A549 (cell line): ENCODE data around the gene TOM1L2. TPM values are rescaled to one million over a fixed set of nuclear protein-coding genes. Genes with fewer than 3 reads are reported as not detected.

ENCODE experiments used
- ATAC-seq, 2 experiments: fragments of 200-7000 bp in 1 of 2; fragments of >200 bp in 1 of 2; cut with Nextera tagmentation in 1 of 2; cut with Tn5 transposase in 1 of 2; 3 replicates each; pipeline versions ENCODE4 v1.8.0 to v1.9.1; 2018 to 2020; ENCODE audit warnings: mild to moderate bottlenecking in 1 of 2, moderate library complexity in 1 of 2
- CTCF ChIA-PET: fragments of 300-600 bp; sonication (Branson Sonifier 250); formaldehyde crosslinking; extraction: SDS; loops from one replicate; lab custom pipeline; 2021; ENCODE audit warnings: antibody characterized with exemption, inconsistent platforms; lab: Yijun Ruan, JAX
- POLR2A ChIA-PET: fragments of 350-600 bp; formaldehyde crosslinking; extraction: SDS; loops from one replicate; lab custom pipeline; 2021; ENCODE audit warnings: antibody characterized with exemption, inconsistent platforms; lab: Yijun Ruan, JAX
- DNase-seq, 2 experiments: peaks; one replicate each; pipeline versions ENCODE4 v3.0.0 to v3.0.0-alpha.2; 2011 to 2016; ENCODE audit warnings: low read depth in 1 of 2, low spot score in 1 of 2
- FAIRE-seq: peaks from 2 replicates; lab custom pipeline; 2011; peaks lifted over from hg19 to GRCh38; lab: Jason Lieb, UNC
- H3K27ac ChIP-seq, 2 experiments: fragments of >200 bp; sonication (Bioruptor Twin); formaldehyde crosslinking; 3 replicates each; pipeline ENCODE4 v1.5.1; 2016 to 2017
- H3K4me1 ChIP-seq: fragments of >200 bp; sonication (Bioruptor Twin); formaldehyde crosslinking; 3 replicates; pipeline ENCODE4 v1.6.1; 2016
- H3K4me2 ChIP-seq: fragments of >200 bp; sonication (Bioruptor Twin); formaldehyde crosslinking; 3 replicates; pipeline ENCODE4 v1.6.1; 2016
- H3K4me3 ChIP-seq: fragments of >200 bp; sonication (Bioruptor Twin); formaldehyde crosslinking; 3 replicates; pipeline ENCODE4 v1.5.1; 2016
- H3K9me3 ChIP-seq: fragments of >200 bp; sonication (Bioruptor Twin); formaldehyde crosslinking; 3 replicates; pipeline ENCODE4 v1.6.1; 2016
- ATOH8 ChIP-seq: fragments of 250-450 bp; sonication (Bioruptor Pico); IDR thresholded peaks from 2 replicates; pipeline ENCODE4 v1.5.0; 2020; ENCODE audit warnings: low read depth, mild to moderate bottlenecking, moderate library complexity
- CBX2 ChIP-seq: fragments of 200-600 bp; sonication (generic); IDR thresholded peaks from 2 replicates; pipeline ENCODE4 v1.6.1; 2016; ENCODE audit warnings: low read depth, mild to moderate bottlenecking, borderline replicate concordance
- CBX8 ChIP-seq: fragments of 200-600 bp; sonication (generic); IDR thresholded peaks from 2 replicates; pipeline ENCODE4 v1.6.1; 2016
- CHD4 ChIP-seq: fragments of 200-600 bp; sonication (generic); IDR thresholded peaks from 2 replicates; pipeline ENCODE4 v1.6.1; 2016; ENCODE audit warnings: antibody characterized with exemption, mild to moderate bottlenecking, borderline replicate concordance
- E2F6 ChIP-seq: IDR thresholded peaks from 2 replicates; pipeline ENCODE4 v1.6.1; 2012; ENCODE audit warnings: low read depth, borderline replicate concordance
- EHF ChIP-seq: fragments of 250-450 bp; sonication (Bioruptor Pico); IDR thresholded peaks from 2 replicates; pipeline ENCODE4 v1.5.0; 2020; ENCODE audit warnings: mild to moderate bottlenecking
- EHMT2 ChIP-seq: fragments of 200-600 bp; sonication (generic); IDR thresholded peaks from 2 replicates; pipeline ENCODE4 v1.6.1; 2016; ENCODE audit warnings: antibody characterized with exemption, low read depth, mild to moderate bottlenecking, moderate library complexity
- ELK1 ChIP-seq: fragments of 150-350 bp; IDR thresholded peaks from 2 replicates; pipeline ENCODE4 v1.6.1; 2014; ENCODE audit warnings: low read depth, mild to moderate bottlenecking, low read length
- EP300 ChIP-seq, 2 experiments: fragments of >200 bp; sonication (Bioruptor Twin); formaldehyde crosslinking; IDR thresholded peaks; 2 replicates in 1 of 2; 3 replicates in 1 of 2; pipeline ENCODE4 v1.6.1; 2016 to 2017
- FOSB ChIP-seq: fragments of 250-450 bp; sonication (Bioruptor Pico); IDR thresholded peaks from 2 replicates; pipeline ENCODE4 v1.5.0; 2020; ENCODE audit warnings: mild to moderate bottlenecking, moderate library complexity
- FOSL2 ChIP-seq, 2 experiments: fragments of 450-650 bp in 1 of 2; fragments of >200 bp in 1 of 2; sonication (Bioruptor Twin) in 1 of 2; formaldehyde crosslinking; IDR thresholded peaks; 2 replicates each; pipeline versions ENCODE4 v1.5.0 to v1.6.1; 2016 to 2020; ENCODE audit warnings: mild to moderate bottlenecking in 1 of 2, moderate library complexity in 1 of 2
- FOXS1 ChIP-seq: fragments of 250-450 bp; sonication (Bioruptor Pico); IDR thresholded peaks from 2 replicates; pipeline ENCODE4 v1.5.0; 2020; ENCODE audit warnings: mild to moderate bottlenecking, moderate library complexity
- HEYL ChIP-seq: fragments of 250-450 bp; sonication (Bioruptor Pico); IDR thresholded peaks from 2 replicates; pipeline ENCODE4 v1.8.0; 2021; ENCODE audit warnings: mild to moderate bottlenecking, moderate library complexity
- HMGXB4 ChIP-seq: fragments of 250-450 bp; sonication (Bioruptor Pico); IDR thresholded peaks from 2 replicates; pipeline ENCODE4 v1.5.0; 2021; ENCODE audit warnings: mild to moderate bottlenecking, moderate library complexity, borderline replicate concordance
- HOXB13 ChIP-seq: fragments of 250-450 bp; sonication (Bioruptor Pico); IDR thresholded peaks from 2 replicates; pipeline ENCODE4 v1.5.0; 2020; ENCODE audit warnings: low read depth, mild to moderate bottlenecking, moderate library complexity
- JUN ChIP-seq, 2 experiments: fragments of >200 bp; sonication (Bioruptor Twin); formaldehyde crosslinking; IDR thresholded peaks; 2 replicates in 1 of 2; 3 replicates in 1 of 2; pipeline ENCODE4 v1.6.1; 2016 to 2017
- JUNB ChIP-seq: fragments of >200 bp; sonication (Bioruptor Twin); formaldehyde crosslinking; IDR thresholded peaks from 2 replicates; pipeline ENCODE4 v1.6.1; 2016
- NFE2L2 ChIP-seq: fragments of 150-350 bp; conservative IDR thresholded peaks from 2 replicates; pipeline ENCODE4 v1.6.1; 2014; ENCODE audit warnings: low read length
- NR3C1 ChIP-seq: fragments of >200 bp; sonication (Bioruptor Twin); formaldehyde crosslinking; IDR thresholded peaks from 3 replicates; pipeline ENCODE4 v1.6.1; 2017
- RAD21 ChIP-seq, 2 experiments: fragments of >200 bp in 1 of 2; sonication (Bioruptor Twin) in 1 of 2; formaldehyde crosslinking in 1 of 2; IDR thresholded peaks in 1 of 2; conservative IDR thresholded peaks in 1 of 2; 2 replicates in 1 of 2; 3 replicates in 1 of 2; pipeline ENCODE4 v1.6.1; 2012 to 2018; ENCODE audit warnings: inconsistent platforms in 1 of 2
- RCOR1 ChIP-seq: fragments of 150-350 bp; IDR thresholded peaks from 2 replicates; pipeline ENCODE4 v1.6.1; 2014; ENCODE audit warnings: antibody characterized with exemption, low read length, low read depth
- REST ChIP-seq: fragments of 200-600 bp; sonication (generic); IDR thresholded peaks from 2 replicates; pipeline ENCODE4 v1.6.1; 2016; ENCODE audit warnings: antibody characterized with exemption, mild to moderate bottlenecking, moderate library complexity
- USF2 ChIP-seq: fragments of 450-650 bp; IDR thresholded peaks from 2 replicates; pipeline ENCODE4 v1.6.1; 2014; ENCODE audit warnings: antibody characterized with exemption
- ZC3H11A ChIP-seq: fragments of 450-650 bp; IDR thresholded peaks from 2 replicates; pipeline ENCODE4 v1.6.1; 2014; ENCODE audit warnings: antibody characterized with exemption, mild to moderate bottlenecking
- ZFP36 ChIP-seq: fragments of 450-650 bp; IDR thresholded peaks from 2 replicates; pipeline ENCODE4 v1.6.1; 2014; ENCODE audit warnings: borderline replicate concordance; ENCODE audit not compliant: partially characterized antibody
- ZNF302 ChIP-seq: fragments of 250-450 bp; sonication (Bioruptor Pico); IDR thresholded peaks from 2 replicates; pipeline ENCODE4 v1.9.0; 2021; ENCODE audit warnings: inconsistent platforms, mild to moderate bottlenecking, moderate library complexity
- WGBS: methylation state at CpG from one replicate; pipeline ENCODE4 v1.1.6; 2017; ENCODE audit errors: missing lambda C conversion rate; 5-methylcytosine and 5-hydroxymethylcytosine counted together
- polyA plus RNA-seq, 4 experiments: library from polyadenylated mRNA; depleted of rRNA in 3 of 4; stranded (reverse); fragments of >200 nt; fragmentation: RNase III in 1 of 4; extraction: RNeasy Plus Mini Kit Qiagen cat#74134 plus additional on column Dnase treatment in 1 of 4; gene quantifications; 2 replicates in 3 of 4; 3 replicates in 1 of 4; pipeline ENCODE4 v1.2.3, GENCODE V29; 2011 to 2017

TOM1L2 gene
- polyA plus RNA-seq, 2 of the 4 experiments (the other 2 are of a cell fraction), result 19.2 to 24.7 TPM

- H3K4me2 ChIP-seq, result peak overlapping the region; percentile 66; the same call in 1 of the 3 replicates
- no peak for TF ChIP-seq EP300 (IDR thresholded peaks at IDR 0.05)
- no peak for TF ChIP-seq HMGXB4 (CRISPR knock-in tag)
- TF ChIP-seq NFE2L2, result no peak
- no peak for TF ChIP-seq ZC3H11A
- TF ChIP-seq CHD4, result no peak
- TF ChIP-seq NR3C1, result no peak
- TF ChIP-seq CBX2, result no peak
- no peak for TF ChIP-seq E2F6
- no peak for TF ChIP-seq RCOR1
- TF ChIP-seq ZFP36, result no peak
- TF ChIP-seq RAD21 (conservative IDR thresholded peaks at IDR 0.05 in 1 of 2, IDR thresholded peaks at IDR 0.05 in 1 of 2), result no peak
- no peak for TF ChIP-seq JUNB
- TF ChIP-seq FOXS1 (CRISPR knock-in tag), result no peak
- TF ChIP-seq HOXB13, result no peak
- TF ChIP-seq EHF (CRISPR knock-in tag), result no peak
- TF ChIP-seq CBX8, result no peak
- no peak for TF ChIP-seq ZNF302 (CRISPR knock-in tag)
- no peak overlapping the region for H3K4me3 ChIP-seq
- WGBS, result 95% methylated on average over 10 of the region's 10 CpGs
- FAIRE-seq (no peak), ATAC-seq (no peak), DNase-seq (no peak)
- peaks cover 40% of the 10 kb centered on the region for H3K4me1 ChIP-seq
- H3K9me3 ChIP-seq, result no peaks in the 10 kb centered on the region
- ChIA-PET POLR2A (no interaction called here), CTCF (interaction anchor here (1.1 to 5.1 kb wide), 6 partner anchors 11 to 177 kb away, joined by 3 to 29 read pairs (median 6); no protein-coding TSS in a partner anchor)
- H3K27ac ChIP-seq, result peak overlapping the region; percentile 64 to 84
Measured at GRCh38 chr17:17989618-17990017, 17.4 kb upstream of the TOM1L2 start.

GRCh38 chr17:17989081-17989480 lies 16.9 kb upstream of the TOM1L2 start:
- Histone ChIP-seq H3K4me3 (no peak overlapping the region), H3K9me3 (no peaks in the 10 kb centered on the region), H3K27ac (peak overlapping the region in 1 of 2 experiments; percentile 84; a peak in 3 of 6 replicates), H3K4me2 (no peak overlapping the region), H3K4me1 (peaks cover 37% of the 10 kb centered on the region)
- WGBS, result 91% methylated on average over 9 of the region's 9 CpGs
- POLR2A ChIA-PET, result no interaction called here
- CTCF ChIA-PET, result interaction anchor here (1.1 to 5.1 kb wide), 6 partner anchors 12 to 177 kb away, joined by 3 to 29 read pairs (median 6); no protein-coding TSS in a partner anchor
- no peak for ATAC-seq
- DNase-seq, result no peak
- no peak for FAIRE-seq
- TF ChIP-seq HEYL (CRISPR knock-in tag) (no peak), HOXB13 (no peak), ELK1 (no peak), FOSB (CRISPR knock-in tag) (no peak), FOSL2 (IDR thresholded peaks at IDR 0.05) (no peak), FOSL2 (CRISPR knock-in tag; IDR thresholded peaks at IDR 0.05) (no peak), HMGXB4 (CRISPR knock-in tag) (no peak), EP300 (IDR thresholded peaks at IDR 0.05) (no peak), ATOH8 (no peak), USF2 (no peak), EHMT2 (no peak), REST (no peak), JUN (IDR thresholded peaks at IDR 0.05) (no peak), NR3C1 (no peak)
